Measurements from ENCODE around the gene PRTN3. TPM values are rescaled to one million over a fixed set of nuclear protein-coding genes. Genes with fewer than 3 reads are reported as not detected.

Gene PRTN3
- total RNA-seq, 1 experiment from 2014 or later = not detected

DNA sequence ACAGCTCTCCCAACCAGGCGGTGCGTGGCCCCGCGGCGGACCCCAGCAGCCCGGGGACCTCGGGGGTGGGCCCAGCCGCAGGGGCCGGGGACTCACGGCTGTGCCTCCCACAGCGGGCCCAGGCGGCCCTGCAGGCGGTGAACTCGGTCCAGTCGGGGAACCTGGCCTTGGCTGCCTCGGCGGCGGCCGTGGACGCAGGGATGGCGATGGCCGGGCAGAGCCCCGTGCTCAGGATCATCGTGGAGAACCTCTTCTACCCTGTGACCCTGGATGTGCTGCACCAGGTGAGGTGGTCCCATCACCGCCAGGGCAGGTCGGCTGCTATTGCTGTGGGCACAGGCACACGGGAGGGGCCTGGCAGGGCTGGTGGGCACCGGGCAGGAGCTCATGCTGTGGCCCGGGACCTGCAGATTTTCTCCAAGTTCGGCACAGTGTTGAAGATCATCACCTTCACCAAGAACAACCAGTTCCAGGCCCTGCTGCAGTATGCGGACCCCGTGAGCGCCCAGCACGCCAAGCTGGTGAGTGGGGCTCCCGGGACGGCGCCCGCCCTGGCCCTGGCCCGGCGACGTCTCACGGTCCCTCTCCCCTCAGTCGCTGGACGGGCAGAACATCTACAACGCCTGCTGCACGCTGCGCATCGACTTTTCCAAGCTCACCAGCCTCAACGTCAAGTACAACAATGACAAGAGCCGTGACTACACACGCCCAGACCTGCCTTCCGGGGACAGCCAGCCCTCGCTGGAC, 36.2 kb upstream of the PRTN3 start:
- peaks cover 91% of the 10 kb centered on the region for H3K79me2 ChIP-seq (ENCODE audit: low read depth)
- H3K4me2 ChIP-seq = no peak overlapping the region
- TF ChIP-seq, protein P1, sequence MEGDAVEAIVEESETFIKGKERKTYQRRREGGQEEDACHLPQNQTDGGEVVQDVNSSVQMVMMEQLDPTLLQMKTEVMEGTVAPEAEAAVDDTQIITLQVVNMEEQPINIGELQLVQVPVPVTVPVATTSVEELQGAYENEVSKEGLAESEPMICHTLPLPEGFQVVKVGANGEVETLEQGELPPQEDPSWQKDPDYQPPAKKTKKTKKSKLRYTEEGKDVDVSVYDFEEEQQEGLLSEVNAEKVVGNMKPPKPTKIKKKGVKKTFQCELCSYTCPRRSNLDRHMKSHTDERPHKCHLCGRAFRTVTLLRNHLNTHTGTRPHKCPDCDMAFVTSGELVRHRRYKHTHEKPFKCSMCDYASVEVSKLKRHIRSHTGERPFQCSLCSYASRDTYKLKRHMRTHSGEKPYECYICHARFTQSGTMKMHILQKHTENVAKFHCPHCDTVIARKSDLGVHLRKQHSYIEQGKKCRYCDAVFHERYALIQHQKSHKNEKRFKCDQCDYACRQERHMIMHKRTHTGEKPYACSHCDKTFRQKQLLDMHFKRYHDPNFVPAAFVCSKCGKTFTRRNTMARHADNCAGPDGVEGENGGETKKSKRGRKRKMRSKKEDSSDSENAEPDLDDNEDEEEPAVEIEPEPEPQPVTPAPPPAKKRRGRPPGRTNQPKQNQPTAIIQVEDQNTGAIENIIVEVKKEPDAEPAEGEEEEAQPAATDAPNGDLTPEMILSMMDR (conservative IDR thresholded peaks at IDR 0.05) = no peak
- no peak for TF ChIP-seq EZH2 (IDR thresholded peaks at IDR 0.05; ENCODE audit: low read depth)
- no peak overlapping the region for H3K4me3 ChIP-seq
- no peaks in the 10 kb centered on the region for H3K27me3 ChIP-seq (ENCODE audit: insufficient read depth, low read depth)
- H3K27ac ChIP-seq = no peak overlapping the region
- H3K36me3 ChIP-seq (ENCODE audit: low read depth) = peaks cover 38% of the 10 kb centered on the region
- DNase-seq = no peak
- H3F3A ChIP-seq (ENCODE audit: insufficient read depth, low read depth) = peaks cover 53% of the 10 kb centered on the region
- no TSS peak for BruUV-seq (replicated peaks)
- H3K9me2 ChIP-seq (ENCODE audit: insufficient read depth) = no peaks in the 10 kb centered on the region
- no peaks in the 10 kb centered on the region for H3K9me3 ChIP-seq (ENCODE audit: insufficient read depth, low read depth)
- H2AFZ ChIP-seq = no peak overlapping the region
- H3K4me1 ChIP-seq (replicated peaks; ENCODE audit: insufficient read depth) = peaks cover 18% of the 10 kb centered on the region
- intact Hi-C loops (cut with micrococcal nuclease; ENCODE audit: unreplicated experiment) = no loop called here
- CTCF ChIA-PET = no interaction called here
- H4K20me1 ChIP-seq (ENCODE audit: insufficient read depth) = peaks cover 99% of the 10 kb centered on the region
- POLR2A ChIA-PET (ENCODE audit: unreplicated experiment) = no interaction called here

DNA sequence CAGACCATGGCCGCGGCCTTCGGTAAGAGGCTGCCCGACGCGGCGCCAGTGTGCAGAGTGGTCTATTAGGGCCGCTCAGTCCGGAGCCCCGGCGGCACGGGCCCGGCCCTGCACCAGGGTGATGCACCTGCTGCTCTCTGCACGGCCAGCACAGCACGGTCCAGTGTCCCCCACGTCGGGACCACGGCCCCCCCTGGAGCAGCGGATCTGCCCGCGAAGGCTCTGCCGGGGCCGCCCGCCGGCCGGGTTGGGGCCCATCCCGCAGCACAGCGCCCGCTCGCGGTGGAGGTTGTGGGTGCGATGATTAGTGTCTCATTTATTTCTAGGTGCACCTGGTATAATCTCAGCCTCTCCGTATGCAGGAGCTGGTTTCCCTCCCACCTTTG, 35.6 kb upstream of the PRTN3 start:
- BruUV-seq (replicated peaks) = no TSS peak
- no peak for TF ChIP-seq EZH2 (IDR thresholded peaks at IDR 0.05; ENCODE audit: low read depth)
- TF ChIP-seq, protein P1 (conservative IDR thresholded peaks at IDR 0.05) = no peak
- ChIA-PET POLR2A (ENCODE audit: unreplicated experiment) (no interaction called here), CTCF (no interaction called here)
- Histone ChIP-seq H3K79me2 (ENCODE audit: low read depth) (peaks cover 89% of the 10 kb centered on the region), H3K9me3 (ENCODE audit: insufficient read depth, low read depth) (no peaks in the 10 kb centered on the region), H3K9me2 (ENCODE audit: insufficient read depth) (no peaks in the 10 kb centered on the region), H3K4me1 (replicated peaks; ENCODE audit: insufficient read depth) (peaks cover 13% of the 10 kb centered on the region), H3F3A (ENCODE audit: insufficient read depth, low read depth) (peaks cover 53% of the 10 kb centered on the region), H3K4me3 (no peak overlapping the region), H4K20me1 (ENCODE audit: insufficient read depth) (peaks cover 99% of the 10 kb centered on the region), H2AFZ (no peak overlapping the region), H3K4me2 (no peak overlapping the region), H3K27ac (no peak overlapping the region), H3K36me3 (ENCODE audit: low read depth) (peaks cover 42% of the 10 kb centered on the region), H3K27me3 (ENCODE audit: insufficient read depth, low read depth) (no peaks in the 10 kb centered on the region)
- intact Hi-C loops (cut with micrococcal nuclease; ENCODE audit: unreplicated experiment) = no loop called here
- DNase-seq = no peak

DNA sequence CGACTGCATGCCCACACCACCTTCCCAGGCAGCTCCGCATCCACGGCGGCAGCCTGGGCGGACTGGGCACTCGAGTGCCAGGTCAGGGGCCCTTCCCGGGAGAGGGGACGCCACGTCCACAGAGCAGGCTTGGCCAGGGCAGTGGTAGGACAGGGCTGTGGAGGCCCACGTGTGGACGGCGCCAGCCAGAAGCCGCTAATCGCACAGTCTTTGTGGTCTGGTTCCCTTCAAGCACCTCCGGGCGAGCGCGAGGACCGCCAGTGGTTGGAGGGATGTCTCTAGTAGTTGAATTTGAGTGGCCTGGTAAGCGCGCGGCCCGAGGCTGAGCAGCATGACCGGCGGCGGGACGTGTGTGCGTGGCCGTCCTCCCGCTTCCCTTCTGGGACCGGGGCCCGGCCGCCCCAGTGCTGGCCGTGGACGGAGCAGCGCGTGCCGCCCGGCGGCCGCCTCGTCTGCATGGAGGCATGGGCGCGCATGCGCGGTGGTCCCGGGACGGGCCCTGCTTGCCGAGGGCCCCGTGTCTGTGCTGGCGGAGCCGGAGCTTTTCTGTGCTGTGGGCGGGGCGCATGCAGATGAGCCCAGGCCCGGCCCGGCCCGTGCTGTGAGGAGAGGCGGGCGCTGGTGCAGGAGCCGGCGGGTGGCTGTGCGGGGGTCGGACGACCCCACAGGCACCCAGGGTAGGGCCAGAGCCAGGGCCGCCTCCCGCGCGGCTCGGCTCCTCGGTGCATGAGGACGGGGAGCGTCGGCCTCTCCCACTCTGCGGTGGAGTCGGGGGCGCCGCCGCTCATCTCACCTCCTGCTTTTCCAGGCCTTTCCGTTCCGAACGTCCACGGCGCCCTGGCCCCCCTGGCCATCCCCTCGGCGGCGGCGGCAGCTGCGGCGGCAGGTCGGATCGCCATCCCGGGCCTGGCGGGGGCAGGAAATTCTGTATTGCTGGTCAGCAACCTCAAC, 34.9 kb upstream of the PRTN3 start:
- no TSS peak for BruUV-seq (replicated peaks)
- Histone ChIP-seq H3K27ac (no peak overlapping the region), H3F3A (ENCODE audit: insufficient read depth, low read depth) (peaks cover 55% of the 10 kb centered on the region), H3K9me2 (ENCODE audit: insufficient read depth) (no peaks in the 10 kb centered on the region), H3K36me3 (ENCODE audit: low read depth) (peaks cover 43% of the 10 kb centered on the region), H3K4me1 (replicated peaks; ENCODE audit: insufficient read depth) (peaks cover 6% of the 10 kb centered on the region), H4K20me1 (ENCODE audit: insufficient read depth) (peaks cover 99% of the 10 kb centered on the region), H3K9me3 (ENCODE audit: insufficient read depth, low read depth) (no peaks in the 10 kb centered on the region), H3K79me2 (ENCODE audit: low read depth) (peaks cover 82% of the 10 kb centered on the region), H2AFZ (no peak overlapping the region), H3K4me2 (no peak overlapping the region), H3K27me3 (ENCODE audit: insufficient read depth, low read depth) (no peaks in the 10 kb centered on the region), H3K4me3 (no peak overlapping the region)
- no peak for DNase-seq
- ChIA-PET POLR2A (ENCODE audit: unreplicated experiment) (no interaction called here), CTCF (no interaction called here)
- intact Hi-C loops (cut with micrococcal nuclease; ENCODE audit: unreplicated experiment) = no loop called here
- TF ChIP-seq, protein P1 (conservative IDR thresholded peaks at IDR 0.05) = no peak
- no peak for TF ChIP-seq EZH2 (IDR thresholded peaks at IDR 0.05; ENCODE audit: low read depth)
